Stimulated activated CD8-positive, alpha-beta memory T cell treated with anti-CD3 and anti-CD28 coated beads, Interleukin-2, amount 100 ng/mL, for 1 hour (primary cell): ENCODE measurements around the gene E2F7.

Experiments
- DNase-seq, 2 donors: peaks; one replicate each; pipeline ENCODE4 v3.0.0-alpha.2; 2020; ENCODE audit warnings: low read depth in 2 of 2

The E2F7 gene

DNA sequence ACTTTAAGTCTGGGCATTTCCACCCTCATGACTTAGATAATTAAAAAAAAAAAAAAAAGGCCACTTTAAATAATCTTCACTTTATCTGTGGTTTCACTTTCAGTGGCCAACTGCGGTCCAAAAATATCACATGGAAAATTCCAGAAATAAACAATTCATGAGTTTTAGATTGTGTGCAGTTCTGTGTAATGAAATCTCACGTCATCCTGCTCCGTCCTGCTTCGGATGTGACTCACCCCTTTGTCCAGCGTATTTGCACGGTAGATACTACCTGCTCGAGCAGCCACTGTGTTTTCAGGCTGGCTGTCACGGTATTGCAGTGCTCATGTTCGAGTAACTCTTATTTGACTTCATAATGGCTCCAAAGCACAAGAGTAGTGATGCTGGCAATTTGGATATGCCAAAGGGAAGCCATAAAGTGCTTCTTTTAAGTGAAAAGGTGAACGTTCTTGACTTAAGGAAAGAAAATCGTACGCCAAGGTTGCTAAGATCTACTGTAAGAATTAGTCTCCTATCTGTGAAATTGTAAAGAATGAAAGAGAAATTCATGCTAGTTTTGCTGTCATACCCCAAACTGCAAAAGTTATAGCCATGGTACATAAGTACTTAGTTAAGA, 2.4 kb downstream of the E2F7 start:
- no peak for DNase-seq

DNA sequence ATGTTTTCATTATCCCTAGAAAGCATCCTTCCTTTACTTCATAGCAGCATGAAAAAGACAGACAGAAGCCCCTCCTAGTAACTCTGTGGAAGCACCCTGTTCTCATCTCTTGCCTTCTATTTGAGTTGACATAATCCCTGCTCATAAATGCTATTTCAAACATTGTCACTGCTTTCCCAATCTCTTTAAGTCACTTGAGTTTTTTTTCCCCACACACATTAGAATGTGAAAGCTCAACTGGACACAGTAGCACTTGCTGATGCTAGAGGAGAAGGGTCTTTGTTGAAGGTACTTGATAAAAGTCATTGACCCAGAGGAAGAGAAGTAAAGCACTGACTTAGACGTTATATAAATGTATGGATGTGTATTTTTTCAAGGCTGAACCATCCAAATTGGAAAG, 3.0 kb downstream of the E2F7 start:
- DNase-seq = no peak

DNA sequence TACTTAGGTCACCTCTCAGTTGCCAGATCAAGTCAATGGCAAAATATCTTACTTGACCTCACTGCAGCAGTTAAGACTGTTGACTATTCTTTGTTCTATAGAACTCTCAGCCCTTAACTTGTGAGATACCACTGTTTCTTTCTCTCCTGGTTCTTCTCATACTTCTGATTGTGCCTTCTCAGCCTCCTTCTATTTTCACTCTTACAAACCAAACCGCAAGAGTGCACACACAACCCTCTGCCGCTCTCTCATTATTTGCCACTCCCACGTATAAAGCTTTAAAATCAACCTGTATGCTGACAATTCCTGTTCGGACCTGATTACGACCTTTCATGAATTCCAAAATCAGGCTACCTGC, 4.5 kb downstream of the E2F7 start:
- no peak for DNase-seq

DNA sequence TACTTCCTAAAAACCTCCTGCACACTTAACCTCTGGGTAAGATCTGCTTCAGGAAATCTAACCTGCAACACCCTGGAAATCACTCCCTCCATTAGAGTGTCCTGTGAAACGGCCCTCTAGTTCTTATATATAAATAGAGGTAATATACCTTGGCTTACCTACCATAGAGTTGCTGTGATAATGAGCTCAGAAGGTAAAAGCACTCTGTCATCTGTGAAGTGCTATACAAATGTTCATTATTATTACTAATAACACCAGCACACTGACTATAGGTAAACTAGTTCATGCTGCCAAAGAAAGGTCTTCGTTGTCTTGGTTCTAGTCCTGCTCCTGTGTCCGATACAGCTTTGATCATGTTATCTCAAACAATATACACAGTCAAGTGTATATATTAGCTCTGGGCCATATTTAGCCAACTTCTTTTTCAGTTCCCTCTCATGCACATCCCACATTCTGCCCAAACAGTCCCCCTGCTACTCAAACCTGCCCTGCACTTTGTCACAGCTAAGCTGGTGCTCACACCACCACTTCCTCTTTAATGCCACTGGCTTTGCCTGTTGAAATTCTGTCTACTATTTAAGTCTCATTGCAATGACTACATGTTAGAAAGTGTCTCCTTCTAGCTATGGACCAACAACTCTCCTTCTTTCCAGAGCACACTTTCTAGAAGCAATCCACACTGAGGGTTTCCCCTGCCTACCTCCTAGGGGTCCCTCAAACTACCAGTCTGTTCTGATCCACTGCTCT, 5.1 kb downstream of the E2F7 start:
- no peak for DNase-seq

DNA sequence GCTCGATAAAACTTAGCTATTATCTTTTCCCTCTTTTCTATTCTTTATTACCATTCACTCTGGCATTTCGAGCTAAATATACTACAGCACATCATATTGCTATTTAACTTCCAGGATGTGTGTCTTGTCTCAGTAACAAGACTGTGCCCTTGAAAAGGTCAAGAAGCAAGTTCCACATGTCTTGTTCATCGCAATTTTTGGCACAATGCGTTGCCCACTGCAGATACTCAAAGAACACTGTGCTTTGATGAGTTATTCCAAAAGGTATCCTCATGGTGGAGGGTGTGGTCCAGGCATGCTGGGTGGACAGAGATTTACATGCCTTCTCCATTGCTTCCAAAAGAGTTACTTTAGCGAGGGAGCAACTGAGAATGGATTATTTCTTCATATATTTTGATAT, 6.6 kb downstream of the E2F7 start:
- DNase-seq = no peak

DNA sequence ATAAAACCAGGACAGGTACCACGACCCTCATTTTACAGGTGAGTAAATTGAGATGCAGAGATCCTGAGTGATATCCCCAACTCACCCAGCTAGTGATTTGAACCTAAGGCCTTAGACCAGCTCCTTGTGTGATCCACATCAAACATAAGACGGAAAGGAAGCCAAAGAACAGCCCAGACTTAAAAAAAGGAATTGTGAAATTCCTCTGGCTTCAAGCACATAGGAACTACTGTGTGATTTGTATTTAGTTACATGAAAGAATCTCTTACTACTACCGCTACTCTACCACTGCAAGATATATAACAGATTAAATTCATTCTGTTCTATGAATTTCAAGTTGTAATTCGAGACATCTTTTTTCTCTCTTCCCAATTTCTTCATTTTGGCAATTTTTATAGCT, 10.5 kb downstream of the E2F7 start:
- DNase-seq = no peak

DNA sequence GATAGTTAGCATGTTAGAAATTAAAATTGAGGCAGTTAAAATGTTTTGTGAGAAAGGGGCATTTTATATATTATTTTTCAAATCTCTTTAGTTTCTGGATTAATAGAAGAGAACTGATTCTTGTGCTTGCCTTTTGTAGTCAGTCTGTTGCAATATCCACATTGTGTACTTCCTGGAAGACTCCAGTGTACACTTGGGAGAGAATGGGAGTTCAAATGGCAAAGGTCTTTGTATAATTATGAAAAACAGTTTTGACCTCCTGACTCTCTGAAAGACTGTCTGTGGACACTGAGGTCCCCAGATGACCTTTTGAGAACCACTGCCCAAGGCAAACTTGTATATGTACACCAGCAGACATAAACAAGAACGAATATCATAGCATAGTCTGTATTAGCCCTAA, 12.1 kb downstream of the E2F7 start:
- no peak for DNase-seq

DNA sequence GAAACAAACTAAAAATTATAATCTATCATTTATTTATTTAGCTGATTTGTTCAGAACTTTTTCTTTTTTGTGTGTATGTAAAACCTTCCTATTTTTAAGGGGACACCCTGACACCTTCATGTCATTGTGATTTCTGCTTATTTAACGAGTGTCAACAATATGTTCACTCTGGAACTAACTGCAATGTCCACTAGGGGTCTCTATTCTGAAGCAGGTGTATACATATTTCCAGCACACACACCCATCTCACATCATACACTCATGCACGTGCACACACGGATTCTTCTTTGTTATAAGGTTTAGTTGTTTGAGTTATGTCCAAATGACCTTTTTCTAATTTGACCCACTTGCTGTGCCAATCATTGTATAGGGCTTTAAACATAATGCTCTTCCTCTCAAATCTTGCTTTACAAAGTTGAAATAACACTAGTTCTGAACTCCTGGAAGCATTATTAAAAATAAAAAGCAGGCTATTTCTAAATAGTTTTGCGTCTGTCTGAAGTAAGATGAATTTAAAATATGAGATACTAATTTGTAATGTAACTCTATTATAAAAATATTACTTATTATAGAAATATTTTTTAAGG, 15.5 kb downstream of the E2F7 start:
- no peak for DNase-seq

DNA sequence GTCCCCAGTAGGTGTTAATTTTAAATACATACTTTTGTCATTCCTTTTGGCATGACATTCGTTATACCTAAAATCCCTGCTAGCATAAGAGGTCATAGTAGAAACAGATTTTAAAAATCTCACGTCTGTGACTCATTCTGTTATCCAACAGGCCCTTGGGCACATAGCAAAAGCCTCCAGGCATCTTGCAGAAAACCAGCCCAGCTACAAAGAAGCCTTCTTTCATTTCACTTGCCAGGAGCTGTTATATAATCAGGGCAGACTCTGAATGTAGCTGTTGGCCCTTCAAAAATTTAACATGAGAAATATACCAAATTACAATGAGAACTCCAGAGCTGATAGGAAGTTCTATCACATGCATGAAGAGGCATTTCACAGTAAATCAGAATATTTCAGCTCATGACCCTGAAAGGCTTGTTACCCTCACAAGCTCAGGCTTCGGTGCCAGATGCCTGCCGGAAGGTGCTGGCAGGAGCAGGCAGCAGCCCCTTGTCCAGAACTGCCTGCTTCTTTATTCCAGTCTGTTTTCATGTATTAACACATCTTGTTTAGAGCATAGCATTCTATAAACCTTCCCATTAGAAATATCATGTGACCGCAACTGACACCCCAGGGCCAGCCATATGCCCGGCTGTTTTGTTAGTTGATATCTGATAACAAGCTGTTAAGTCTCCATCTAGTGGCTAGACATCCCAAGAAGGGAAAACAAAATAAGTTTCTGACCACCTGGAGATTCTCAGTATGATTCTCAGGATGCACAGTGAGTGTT, 17.8 kb downstream of the E2F7 start:
- DNase-seq = no peak

DNA sequence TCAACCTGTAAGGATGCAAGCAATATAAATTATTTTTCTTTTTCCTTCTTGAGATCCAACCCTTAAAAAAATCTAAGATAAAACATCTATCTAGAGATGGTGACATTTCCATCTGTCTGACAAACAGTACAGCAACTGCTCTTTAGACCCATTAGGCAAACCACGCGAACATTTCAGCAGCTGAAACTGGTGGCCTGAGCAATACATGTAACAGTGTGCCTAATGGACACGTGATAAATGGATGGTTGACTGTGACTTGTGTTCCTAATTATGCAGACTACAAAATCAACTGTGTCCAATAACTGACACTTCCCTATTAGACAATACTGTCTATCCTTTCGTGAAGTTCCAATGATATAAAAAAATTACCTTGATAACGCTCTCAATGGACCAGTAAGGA, 18.9 kb downstream of the E2F7 start:
- no peak for DNase-seq

DNA sequence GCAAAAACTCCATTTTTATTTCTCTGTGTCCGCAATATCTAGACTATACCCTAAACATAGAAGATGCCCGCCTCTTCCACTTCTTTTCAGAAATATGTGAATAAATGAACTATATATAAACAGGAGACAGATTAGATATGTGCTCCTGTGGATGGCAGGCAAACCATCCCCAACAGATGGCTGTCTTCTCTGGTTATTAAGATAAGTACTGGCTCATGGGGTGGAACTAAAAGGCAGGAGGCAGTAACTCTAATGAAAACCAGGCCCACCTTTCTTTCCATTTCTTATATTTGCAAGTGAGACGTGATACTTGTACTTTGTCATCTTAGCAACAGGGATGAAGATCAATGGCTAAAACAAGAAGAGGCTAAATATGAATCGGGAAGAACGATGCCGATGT, 20.2 kb downstream of the E2F7 start:
- DNase-seq = no peak

DNA sequence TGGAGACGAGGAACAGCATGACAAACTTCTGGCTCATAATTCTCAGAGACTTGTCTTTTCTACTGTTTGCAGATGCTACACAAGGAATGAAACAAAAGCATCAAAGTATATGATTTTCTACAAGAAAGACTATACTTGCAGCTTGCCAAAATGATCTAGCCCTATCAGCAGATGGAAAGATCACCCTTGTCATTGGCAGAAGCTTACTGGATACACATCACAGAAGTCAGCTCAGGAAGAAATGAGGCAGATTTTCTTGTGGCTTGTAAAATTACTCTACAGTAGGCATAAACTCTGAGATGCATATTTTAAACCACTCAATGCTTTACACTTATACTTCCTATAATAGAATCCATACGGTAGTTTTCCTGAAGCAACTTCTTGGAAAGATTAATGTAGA, 20.6 kb downstream of the E2F7 start:
- no peak for DNase-seq

DNA sequence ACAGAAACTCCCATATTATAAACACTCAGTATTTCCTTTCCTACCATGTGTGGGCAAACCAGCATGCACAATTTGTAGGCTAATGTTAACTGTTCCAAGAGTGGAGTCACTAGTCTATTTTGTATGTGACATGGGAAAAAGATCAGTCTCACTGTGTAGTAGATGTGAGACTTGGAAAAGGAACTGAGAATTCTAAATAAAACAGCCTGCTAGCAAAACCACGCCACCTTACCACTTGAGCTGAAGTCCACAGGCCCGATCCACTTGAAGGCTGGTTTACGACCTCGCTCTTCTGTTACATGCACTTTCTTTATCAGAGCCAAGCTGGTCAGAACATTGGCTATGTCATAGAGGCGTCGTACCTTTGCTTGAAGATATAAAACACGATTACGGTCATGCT, 22.5 kb downstream of the E2F7 start:
- no peak for DNase-seq

DNA sequence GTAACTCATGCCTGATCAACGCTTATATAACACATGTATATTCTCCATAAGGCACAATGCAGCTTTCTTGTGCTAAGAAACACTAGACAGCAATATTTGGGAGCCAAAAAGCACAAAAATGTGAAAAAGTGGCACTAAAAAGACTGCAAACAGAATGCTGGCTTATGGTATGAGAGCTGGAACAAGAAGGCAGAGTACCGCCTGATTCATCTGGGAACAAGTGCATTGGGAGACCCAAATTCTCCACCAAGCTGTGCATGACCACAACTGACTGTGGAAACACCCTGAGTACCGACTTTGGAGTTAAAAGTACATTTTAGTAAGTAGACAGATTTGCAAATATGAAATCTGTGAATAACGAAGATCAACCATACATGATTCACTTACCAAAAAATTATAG, 25.1 kb downstream of the E2F7 start:
- DNase-seq = no peak

DNA sequence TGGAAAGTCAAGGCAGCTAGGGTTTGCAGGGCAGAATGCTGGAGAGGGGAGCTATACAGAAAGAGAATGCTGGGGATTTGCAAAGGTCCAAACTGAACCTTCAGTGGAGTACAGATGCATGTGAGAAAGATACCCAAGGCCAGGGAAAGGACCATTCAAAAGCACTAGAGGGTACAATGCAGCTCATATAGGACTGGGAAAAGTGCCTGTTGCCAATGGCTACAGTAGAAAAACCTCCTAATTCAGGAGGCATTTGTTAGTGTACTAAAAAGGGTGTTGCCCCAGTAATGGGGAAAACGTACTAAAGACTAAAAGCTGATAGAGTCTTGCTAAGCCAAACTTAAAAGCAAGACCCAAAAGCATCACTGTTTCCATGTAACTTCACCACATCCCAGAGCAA, 30.1 kb downstream of the E2F7 start:
- no peak for DNase-seq

DNA sequence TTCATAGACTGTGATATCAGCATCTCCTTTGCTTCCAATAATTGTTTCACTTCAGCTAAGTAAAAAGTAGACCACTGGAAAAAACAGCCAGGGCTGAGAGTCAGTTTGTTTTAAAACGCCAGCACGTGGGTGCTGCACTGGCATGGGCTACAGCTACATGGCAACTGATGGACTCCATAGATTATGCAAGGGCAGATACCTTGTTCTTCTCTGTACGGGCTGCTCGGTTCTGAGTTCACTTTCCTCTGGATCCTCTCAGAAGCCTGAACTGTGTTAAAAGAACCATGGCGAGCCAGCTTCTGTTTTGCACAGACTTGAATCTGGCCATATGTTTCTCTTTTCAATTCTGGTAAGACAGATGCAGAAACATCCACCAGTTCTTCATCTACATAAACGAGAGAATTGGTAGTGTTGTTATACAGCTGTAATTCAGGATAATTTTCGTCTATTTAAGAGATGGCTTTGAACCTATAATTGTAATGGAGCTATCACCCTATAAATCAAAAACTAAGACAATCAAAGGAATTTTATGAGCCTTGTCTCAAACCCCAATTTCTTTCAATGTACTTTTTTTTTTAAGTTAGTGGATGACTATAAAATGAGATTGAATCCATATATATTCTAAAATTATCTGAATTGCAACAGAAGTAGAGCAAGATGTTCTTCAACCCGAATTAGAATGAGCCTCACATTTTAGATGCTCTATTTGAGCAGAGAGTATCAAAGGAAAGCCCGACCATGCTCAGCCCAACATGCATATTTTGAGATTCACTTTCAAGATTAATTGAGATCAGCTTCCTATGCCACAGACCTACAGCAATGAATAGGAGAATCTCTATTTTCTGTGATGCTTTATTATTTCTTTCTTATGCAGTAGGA, 31.5 kb downstream of the E2F7 start:
- DNase-seq = no peak

DNA sequence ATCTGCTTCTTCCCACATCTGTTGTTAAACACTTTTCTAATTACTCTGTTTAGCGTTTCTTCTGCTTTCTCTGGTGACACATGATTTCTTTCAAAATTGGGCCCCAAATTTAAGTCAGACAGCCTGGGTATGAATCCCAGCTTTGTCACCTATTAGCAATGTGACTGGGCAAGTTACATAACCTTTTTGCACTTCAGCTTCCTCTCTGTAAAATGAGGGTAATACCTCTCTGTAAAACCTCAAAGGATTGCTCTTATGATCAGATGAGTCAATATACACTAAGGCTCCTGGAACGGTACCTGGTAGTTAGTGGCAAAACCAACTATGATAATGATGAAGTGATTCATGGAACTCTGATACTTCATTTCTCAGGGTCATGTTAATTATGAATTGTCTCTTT, 33.0 kb downstream of the E2F7 start:
- DNase-seq = no peak

DNA sequence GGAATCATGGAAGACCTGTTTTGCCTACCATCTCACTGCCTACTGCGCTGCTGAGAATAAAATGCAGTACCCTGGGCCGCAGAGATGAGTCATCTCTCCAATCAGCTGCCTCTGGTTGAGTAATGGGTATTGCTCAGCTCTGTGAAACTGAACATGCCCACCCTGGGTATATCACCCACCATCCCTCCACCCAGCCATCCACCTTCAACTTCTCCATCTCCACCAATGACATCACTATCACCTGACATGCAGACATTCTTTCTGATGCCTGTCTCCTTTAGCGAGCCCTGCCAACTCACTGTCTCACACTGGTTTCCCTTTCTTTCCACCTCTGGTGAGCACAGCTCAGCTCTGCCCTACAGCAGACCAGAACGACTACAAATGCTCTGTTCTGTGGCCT, 33.6 kb downstream of the E2F7 start:
- DNase-seq = no peak

DNA sequence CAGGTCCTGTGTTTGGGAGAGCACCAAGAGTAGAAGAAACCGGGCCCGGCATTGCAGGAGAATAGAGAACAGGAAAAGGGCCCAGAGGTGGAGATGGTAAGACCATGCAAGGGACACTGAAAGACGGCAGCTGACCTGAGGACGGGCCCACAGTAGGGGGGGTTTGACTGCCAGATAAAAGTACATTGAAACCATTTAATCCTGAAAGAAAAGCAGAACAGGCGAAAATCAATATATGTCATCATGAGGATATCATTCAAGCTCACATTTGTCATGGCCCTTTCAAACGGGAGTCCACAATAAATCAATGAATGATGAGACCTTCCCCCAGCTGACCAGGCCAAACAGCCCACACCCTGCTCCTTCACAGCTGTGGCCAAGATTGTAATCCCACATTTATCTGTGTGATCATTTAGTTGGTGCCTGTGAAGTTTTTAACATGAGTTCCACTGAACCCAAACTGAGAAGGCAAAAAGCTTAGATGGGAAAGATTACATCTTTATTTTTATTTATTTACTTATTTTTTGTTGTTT, 39.5 kb downstream of the E2F7 start:
- DNase-seq = no peak

DNA sequence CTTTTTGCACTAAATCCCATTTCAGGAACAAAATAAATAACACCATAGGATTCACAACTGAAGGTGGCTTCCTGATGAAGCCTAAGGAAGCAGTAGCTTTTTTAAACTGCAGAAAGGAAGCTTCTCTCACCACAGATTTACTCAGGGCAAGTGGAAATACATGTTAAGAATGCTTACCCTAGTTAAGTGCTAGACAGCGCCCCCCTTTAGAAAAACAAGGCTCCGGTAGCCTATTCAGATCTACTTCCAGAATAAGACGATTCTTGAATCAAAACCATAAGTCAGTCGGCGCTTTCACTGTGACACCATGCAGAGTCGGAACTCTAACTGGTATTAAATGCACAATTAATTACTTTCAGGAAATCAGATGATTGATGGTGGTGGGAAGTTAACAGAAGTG, 41.9 kb downstream of the E2F7 start:
- no peak for DNase-seq

DNA sequence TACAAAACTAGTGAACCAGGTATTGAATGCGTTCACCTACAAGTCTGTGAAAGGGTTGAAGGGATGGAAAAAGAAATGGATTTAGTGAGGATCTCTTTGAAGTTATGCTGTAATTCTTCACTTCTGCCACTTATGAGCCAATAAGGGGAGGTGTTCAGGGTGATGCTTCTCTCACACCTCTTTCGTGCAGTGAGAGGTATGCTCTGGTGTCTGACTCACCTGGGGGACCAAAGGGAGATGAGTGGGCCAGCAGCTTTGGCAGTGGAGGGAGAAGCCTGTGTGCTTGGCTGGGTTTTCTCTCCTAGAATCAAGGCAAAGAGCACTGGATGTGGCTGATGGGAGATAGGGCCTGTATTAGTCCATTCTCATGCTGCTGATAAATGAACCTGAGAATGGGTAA, 45.4 kb downstream of the E2F7 start:
- no peak for DNase-seq

DNA sequence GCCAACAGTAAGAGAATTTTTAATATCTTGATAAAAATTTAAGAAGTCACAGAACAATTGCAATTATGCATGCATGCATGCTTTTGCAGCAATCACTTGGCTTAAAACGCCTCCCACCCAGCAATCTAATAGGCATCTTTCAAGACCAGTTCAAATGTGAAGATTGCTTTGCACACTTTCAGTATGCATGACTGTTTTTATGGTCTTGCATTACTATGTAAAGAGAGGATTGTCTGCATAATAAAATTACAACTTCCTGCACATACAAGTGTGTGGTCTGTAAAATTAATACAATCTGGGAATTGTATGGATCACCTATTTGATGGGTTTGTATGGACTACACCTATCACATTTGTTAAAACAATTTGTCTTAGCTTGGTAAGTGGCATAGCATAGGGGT, 48.8 kb downstream of the E2F7 start:
- DNase-seq = no peak
